Vagina (tissue), 2 donors: Measurements from ENCODE around the gene KIAA0825.

Experiments used
- CTCF ChIP-seq, 3 experiments: fragments of 450-650 bp in 2 of 3; fragments of 200-600 bp in 1 of 3; sonication (generic) in 1 of 3; IDR thresholded peaks; one replicate each; pipeline ENCODE4 v1.5.1; 2017 to 2019; ENCODE audit warnings: antibody characterized with exemption in 3 of 3, mild to moderate bottlenecking in 2 of 3, moderate library complexity in 2 of 3
- POLR2A ChIP-seq, 2 donors: fragments of 450-650 bp; IDR thresholded peaks; one replicate each; pipeline ENCODE4 v1.6.1; 2017; ENCODE audit warnings: antibody characterized with exemption in 2 of 2, mild to moderate bottlenecking in 2 of 2, moderate library complexity in 2 of 2
- POLR2AphosphoS5 ChIP-seq, 2 donors: sonication (generic); formaldehyde crosslinking; IDR thresholded peaks; one replicate each; pipeline ENCODE4 v1.9.0; 2017; ENCODE audit warnings: antibody characterized with exemption in 2 of 2, mild to moderate bottlenecking in 2 of 2, low read depth in 1 of 2; ENCODE audit not compliant: insufficient read depth in 1 of 2

GRCh38 chr5:94217745-94218144 lies 400.7 kb downstream of the KIAA0825 start:
- TF ChIP-seq CTCF (IDR thresholded peaks at IDR 0.05) = no peak
- TF ChIP-seq POLR2A (IDR thresholded peaks at IDR 0.05) = no peak
- no peak for TF ChIP-seq POLR2AphosphoS5 (IDR thresholded peaks at IDR 0.05; ENCODE audit: insufficient read depth in 1 of 2, low read depth in 1 of 2)
